ENCODE measurements around the gene TLR6.

The TLR6 gene

GRCh38 chr4:38800961-38801450 is 55.6 kb downstream of the TLR6 start:
- TF ChIP-seq ZFX (IDR thresholded peaks at IDR 0.05), result no peak
- TF ChIP-seq CTCF (conservative IDR thresholded peaks at IDR 0.05), result no peak
- H3K27ac ChIP-seq, result no peak overlapping the region

- no peak overlapping the region for H3K27ac ChIP-seq
- TF ChIP-seq CTCF (conservative IDR thresholded peaks at IDR 0.05) (no peak), ZFX (IDR thresholded peaks at IDR 0.05) (no peak)
Observed at GRCh38 chr4:38800366-38800765, 56.3 kb downstream of the TLR6 start.

- no peak for TF ChIP-seq CTCF (conservative IDR thresholded peaks at IDR 0.05)
- no peak for TF ChIP-seq ZFX (IDR thresholded peaks at IDR 0.05)
Observed at GRCh38 chr4:38795087-38795486, 61.5 kb downstream of the TLR6 start.

GRCh38 chr4:38794051-38794450 is 62.6 kb downstream of the TLR6 start:
- H3K27ac ChIP-seq, result no peak overlapping the region
- TF ChIP-seq ZFX (IDR thresholded peaks at IDR 0.05) (no peak), CTCF (conservative IDR thresholded peaks at IDR 0.05) (no peak)

More at GRCh38 chr4:38795087-38795486, 61.5 kb downstream of the TLR6 start:
- no peak overlapping the region for H3K27ac ChIP-seq

- H3K27ac ChIP-seq, result no peak overlapping the region
- TF ChIP-seq ZFX (IDR thresholded peaks at IDR 0.05) (no peak), CTCF (conservative IDR thresholded peaks at IDR 0.05) (no peak)
Observed at GRCh38 chr4:38791010-38791409, 65.6 kb downstream of the TLR6 start.

- TF ChIP-seq CTCF (conservative IDR thresholded peaks at IDR 0.05) (no peak), ZFX (IDR thresholded peaks at IDR 0.05) (no peak)
- H3K27ac ChIP-seq, result no peak overlapping the region
Observed at GRCh38 chr4:38788317-38788716, 68.3 kb downstream of the TLR6 start.

GRCh38 chr4:38787693-38788092 is 68.9 kb downstream of the TLR6 start:
- TF ChIP-seq CTCF (conservative IDR thresholded peaks at IDR 0.05), result no peak
- TF ChIP-seq ZFX (IDR thresholded peaks at IDR 0.05), result no peak
- H3K27ac ChIP-seq, result no peak overlapping the region

All from C4-2B (cell line).